Transverse colon (tissue), 4 donors: ENCODE data around the gene OLFML2B. TPM values are rescaled to one million over a fixed set of nuclear protein-coding genes. Genes with fewer than 3 reads are reported as not detected.

Experiments
- DNase-seq: peaks from one replicate; pipeline ENCODE4 v3.0.0-alpha.2; 2019
- H3K27ac ChIP-seq, 4 donors: fragments of 200-600 bp; sonication (generic); 2 replicates each; pipeline ENCODE4 v1.5.1; 2016 to 2018; ENCODE audit warnings: inconsistent platforms in 4 of 4
- H3K27me3 ChIP-seq: fragments of 200-600 bp; sonication (generic); 2 replicates; pipeline ENCODE4 v1.5.1; 2017; ENCODE audit warnings: inconsistent platforms
- H3K36me3 ChIP-seq, 4 donors: fragments of 200-600 bp; sonication (generic); 2 replicates each; pipeline ENCODE4 v1.5.1; 2017 to 2019; ENCODE audit warnings: inconsistent platforms in 4 of 4
- H3K4me1 ChIP-seq, 4 donors: fragments of 200-600 bp; sonication (generic); 2 replicates each; pipeline ENCODE4 v1.5.1; 2017 to 2020; ENCODE audit warnings: inconsistent platforms in 4 of 4
- H3K4me3 ChIP-seq, 4 donors: fragments of 200-600 bp; sonication (generic); 1 replicate in 1 of 4; 2 replicates in 3 of 4; pipeline versions ENCODE4 v1.5.1 to v1.6.1; 2017 to 2019; ENCODE audit warnings: inconsistent platforms in 4 of 4
- H3K9me3 ChIP-seq, 2 donors: fragments of 200-600 bp; sonication (generic); 2 replicates each; pipeline ENCODE4 v1.5.1; 2017 to 2019; ENCODE audit warnings: inconsistent platforms in 2 of 2
- EP300 ChIP-seq: sonication (generic); formaldehyde crosslinking; IDR thresholded peaks from one replicate; pipeline ENCODE4 v1.6.1; 2017; ENCODE audit warnings: antibody characterized with exemption, low read depth
- POLR2A ChIP-seq: fragments of 450-650 bp; IDR thresholded peaks from one replicate; pipeline ENCODE4 v1.6.1; 2016; ENCODE audit warnings: antibody characterized with exemption, mild to moderate bottlenecking, moderate library complexity
- POLR2AphosphoS5 ChIP-seq, 3 donors: sonication (generic); formaldehyde crosslinking; IDR thresholded peaks; one replicate each; pipeline ENCODE4 v1.6.1; 2016; ENCODE audit warnings: antibody characterized with exemption in 3 of 3
- WGBS, 2 donors: methylation state at CpG; one replicate each; pipeline ENCODE4 v1.1.5; 2018; ENCODE audit warnings: low coverage in 1 of 2; 5-methylcytosine and 5-hydroxymethylcytosine counted together
- in situ Hi-C, 4 donors: fragments of 200-750 bp; cut with MboI; loops; one replicate each; pipeline versions ENCODE4 v1.15.0 to v1.15.1; 2017; ENCODE audit warnings: low sequenced_read_pairs in 3 of 4, low pct_ligation_motif_present in 1 of 4, low pct_unique_long_range_greater_than_20kb in 1 of 4
- intact Hi-C: fragments of 100-400 bp; cut with DNase I; formaldehyde crosslinking; loops from one replicate; pipeline ENCODE4 v1.15.1; 2023; ENCODE audit warnings: low total_unique reads
- total RNA-seq, 4 donors: library from RNA; depleted of rRNA; stranded (reverse); fragments of >200 nt; gene quantifications; one replicate each; pipeline ENCODE4 v1.1.0, GENCODE V29; 2016
- TF ChIP-seq, protein P1 (sequence below), 5 experiments: fragments of 200-600 bp in 3 of 5; fragments of 450-650 bp in 2 of 5; sonication (generic) in 3 of 5; IDR thresholded peaks; 1 replicate in 2 of 5; 2 replicates in 3 of 5; pipeline ENCODE4 v1.5.1; 2016 to 2017; ENCODE audit warnings: antibody characterized with exemption in 5 of 5, inconsistent platforms in 3 of 5, mild to moderate bottlenecking in 2 of 5, moderate library complexity in 1 of 5

The OLFML2B gene
- total RNA-seq, 4 donors from 2014 or later: 1.6 to 5.2 (median 3.7) TPM

DNA sequence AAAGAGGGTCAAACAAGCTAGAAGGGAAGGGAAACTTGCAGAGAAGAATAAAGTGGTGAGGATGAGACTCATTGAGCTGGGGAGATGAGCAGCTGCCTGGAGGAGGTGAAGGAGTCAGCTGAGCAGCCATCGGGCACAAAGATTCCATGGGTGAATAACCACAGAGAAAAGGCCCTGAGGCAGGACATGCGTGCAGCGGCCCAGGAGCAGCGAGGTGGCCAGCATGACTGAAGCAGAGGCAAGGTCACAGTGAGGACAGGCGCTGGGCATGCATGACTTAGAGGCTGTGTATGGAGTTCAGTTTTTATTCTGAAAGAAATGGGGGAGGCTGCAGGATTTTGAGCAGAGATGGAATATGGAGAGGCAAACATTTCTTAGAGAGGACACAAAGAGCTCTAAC is 24.9 kb downstream of the OLFML2B start:
- in situ Hi-C loops (no loop called here), intact Hi-C loops (no loop called here)
- WGBS, 2 donors: 69 to 86% methylated on average over 2 to 5 of the region's 5 CpGs
- Histone ChIP-seq H3K4me3 (no peak overlapping the region), H3K27me3 (no peaks in the 10 kb centered on the region), H3K27ac (no peak overlapping the region), H3K9me3 (no peaks in the 10 kb centered on the region), H3K4me1 (no peaks in the 10 kb centered on the region), H3K36me3 (no peaks in the 10 kb centered on the region)
- no peak for TF ChIP-seq POLR2AphosphoS5 (IDR thresholded peaks at IDR 0.05)
- no peak for TF ChIP-seq POLR2A
- TF ChIP-seq, protein P1, sequence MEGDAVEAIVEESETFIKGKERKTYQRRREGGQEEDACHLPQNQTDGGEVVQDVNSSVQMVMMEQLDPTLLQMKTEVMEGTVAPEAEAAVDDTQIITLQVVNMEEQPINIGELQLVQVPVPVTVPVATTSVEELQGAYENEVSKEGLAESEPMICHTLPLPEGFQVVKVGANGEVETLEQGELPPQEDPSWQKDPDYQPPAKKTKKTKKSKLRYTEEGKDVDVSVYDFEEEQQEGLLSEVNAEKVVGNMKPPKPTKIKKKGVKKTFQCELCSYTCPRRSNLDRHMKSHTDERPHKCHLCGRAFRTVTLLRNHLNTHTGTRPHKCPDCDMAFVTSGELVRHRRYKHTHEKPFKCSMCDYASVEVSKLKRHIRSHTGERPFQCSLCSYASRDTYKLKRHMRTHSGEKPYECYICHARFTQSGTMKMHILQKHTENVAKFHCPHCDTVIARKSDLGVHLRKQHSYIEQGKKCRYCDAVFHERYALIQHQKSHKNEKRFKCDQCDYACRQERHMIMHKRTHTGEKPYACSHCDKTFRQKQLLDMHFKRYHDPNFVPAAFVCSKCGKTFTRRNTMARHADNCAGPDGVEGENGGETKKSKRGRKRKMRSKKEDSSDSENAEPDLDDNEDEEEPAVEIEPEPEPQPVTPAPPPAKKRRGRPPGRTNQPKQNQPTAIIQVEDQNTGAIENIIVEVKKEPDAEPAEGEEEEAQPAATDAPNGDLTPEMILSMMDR (IDR thresholded peaks at IDR 0.05): no peak
- no peak for TF ChIP-seq EP300
- DNase-seq: no peak

DNA sequence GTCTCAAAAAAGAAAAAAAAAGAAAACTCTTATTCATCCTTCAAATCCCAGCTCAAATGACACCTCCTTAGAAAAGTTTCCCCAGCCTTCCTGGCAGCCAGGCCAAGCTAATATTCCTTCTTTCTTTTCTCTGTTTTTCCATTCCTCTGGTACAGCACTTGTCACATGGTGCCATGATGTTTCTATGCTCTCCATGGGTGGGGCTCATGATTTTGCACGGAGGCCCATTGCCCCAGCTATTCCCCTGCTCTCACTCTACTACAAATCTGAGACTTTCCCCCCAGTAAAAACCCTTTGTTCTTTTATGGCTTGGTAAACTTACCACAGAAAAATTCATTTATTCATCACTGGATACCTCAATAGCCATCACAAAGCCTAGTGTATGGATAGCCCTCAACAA is 26.5 kb downstream of the OLFML2B start:
- Histone ChIP-seq H3K27ac (no peak overlapping the region), H3K27me3 (no peaks in the 10 kb centered on the region), H3K36me3 (no peaks in the 10 kb centered on the region), H3K4me3 (no peak overlapping the region), H3K4me1 (no peaks in the 10 kb centered on the region), H3K9me3 (no peaks in the 10 kb centered on the region)
- TF ChIP-seq EP300 (no peak), POLR2AphosphoS5 (IDR thresholded peaks at IDR 0.05) (no peak)
- intact Hi-C loops (no loop called here), in situ Hi-C loops (no loop called here)
- DNase-seq: no peak
- WGBS, 2 donors: 54 to 100% methylated on average over 1 of the region's 1 CpG

DNA sequence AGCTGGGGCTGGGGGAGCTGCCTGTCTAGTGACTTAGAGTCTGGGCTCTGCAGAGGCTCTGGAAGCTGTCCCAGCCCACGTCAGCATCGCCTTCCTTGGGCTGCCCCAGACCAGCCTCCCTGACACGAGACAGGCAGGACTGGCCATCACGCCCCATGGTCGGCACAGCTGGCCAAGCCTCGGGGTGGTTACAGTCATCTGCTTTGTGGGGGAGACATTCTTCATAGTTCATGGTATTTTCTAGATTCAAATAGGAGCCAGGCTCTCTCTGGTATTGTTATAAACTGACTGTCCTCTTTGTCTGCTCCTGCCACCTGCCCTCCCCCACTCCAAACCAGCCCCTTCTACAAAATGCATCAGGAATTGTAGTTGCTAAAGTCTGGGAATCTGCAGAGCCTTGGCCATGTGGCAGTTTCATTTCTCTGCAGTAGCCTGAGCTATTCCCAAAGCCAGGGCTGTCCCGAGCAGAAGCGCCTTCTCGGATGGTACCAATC is 29.4 kb downstream of the OLFML2B start:
- peak overlapping the region in 3 of 4 donors; percentile 25 to 48 (median 37) for H3K27ac ChIP-seq
- no peak overlapping the region for H3K4me3 ChIP-seq
- TF ChIP-seq POLR2AphosphoS5 (IDR thresholded peaks at IDR 0.05) (peak in 1 of 3 donors; percentile 7), POLR2A (no peak)
- 73% methylated on average over 9 of the region's 9 CpGs; no CpG with 5 or more reads in 1 of the 2 donors for WGBS, 2 donors
- no peaks in the 10 kb centered on the region for H3K9me3 ChIP-seq
- intact Hi-C loops (no loop called here), in situ Hi-C loops (no loop called here)
- no peaks in the 10 kb centered on the region for H3K36me3 ChIP-seq
- H3K27me3 ChIP-seq: no peaks in the 10 kb centered on the region
- H3K4me1 ChIP-seq: no peaks in the 10 kb centered on the region
- peak; percentile 21 for DNase-seq

DNA sequence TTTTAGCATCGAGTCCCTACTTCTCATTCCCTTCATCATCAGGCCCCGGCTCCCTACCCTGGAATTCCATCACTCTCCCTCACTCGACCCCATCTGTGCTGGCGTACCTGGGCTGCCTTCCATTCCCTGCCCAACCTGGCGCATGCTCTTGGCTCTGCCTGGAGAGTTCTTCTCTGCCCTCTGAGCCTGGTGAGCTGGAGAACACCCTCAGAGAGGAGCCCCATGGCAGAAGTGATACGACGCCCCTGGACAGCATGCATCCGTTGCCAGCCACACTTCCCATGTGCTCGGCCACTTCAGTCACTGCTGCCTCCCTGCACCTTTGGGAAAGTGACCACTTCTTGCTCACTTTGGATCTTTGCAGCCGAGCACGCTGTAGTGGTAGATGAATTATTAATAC is 30.1 kb downstream of the OLFML2B start:
- no peak overlapping the region for H3K4me3 ChIP-seq
- intact Hi-C loops (no loop called here), in situ Hi-C loops (no loop called here)
- no peaks in the 10 kb centered on the region for H3K4me1 ChIP-seq
- H3K9me3 ChIP-seq: no peaks in the 10 kb centered on the region
- no peaks in the 10 kb centered on the region for H3K36me3 ChIP-seq
- peak overlapping the region in 2 of 4 donors; percentile 25 to 48 for H3K27ac ChIP-seq
- no peak for DNase-seq
- no peaks in the 10 kb centered on the region for H3K27me3 ChIP-seq
- TF ChIP-seq, protein P1 (IDR thresholded peaks at IDR 0.05): no peak
- TF ChIP-seq POLR2AphosphoS5 (IDR thresholded peaks at IDR 0.05) (no peak), POLR2A (no peak), EP300 (no peak)
- WGBS, 2 donors: 87 to 91% methylated on average over 11 of the region's 11 CpGs

DNA sequence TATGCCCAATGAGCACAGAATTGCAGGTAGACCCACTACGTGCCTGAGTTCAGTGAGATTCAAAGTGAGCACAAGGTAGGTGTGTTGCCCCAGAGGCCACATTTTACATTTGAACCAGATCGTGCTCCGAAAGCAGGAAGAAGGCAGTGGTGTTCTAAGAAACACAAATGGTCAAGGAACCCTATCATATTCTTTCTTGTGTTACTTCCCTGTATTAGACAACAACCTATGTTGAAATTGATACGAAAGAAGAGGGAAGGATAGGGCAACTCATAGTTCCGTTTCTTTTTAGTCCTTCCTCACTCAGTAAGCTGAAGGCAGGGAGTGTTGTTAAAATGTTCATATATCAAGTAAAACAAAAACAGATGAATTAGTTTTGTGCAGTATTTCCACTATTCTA is 33.9 kb downstream of the OLFML2B start:
- peaks cover 0 to 15% (median 7%) of the 10 kb centered on the region in 4 donors for H3K4me1 ChIP-seq
- intact Hi-C loops: no loop called here
- H3K27ac ChIP-seq: peak overlapping the region in 1 of 4 donors; percentile 80
- DNase-seq: no peak
- in situ Hi-C loops: no loop called here
- no peak overlapping the region for H3K4me3 ChIP-seq
- no peak for TF ChIP-seq POLR2AphosphoS5 (IDR thresholded peaks at IDR 0.05)
- no peak for TF ChIP-seq POLR2A
- TF ChIP-seq EP300: no peak
- TF ChIP-seq, protein P1 (IDR thresholded peaks at IDR 0.05): no peak
- WGBS, 2 donors: 59 to 88% methylated on average over 3 to 5 of the region's 5 CpGs
- H3K36me3 ChIP-seq: no peaks in the 10 kb centered on the region
- H3K27me3 ChIP-seq: no peaks in the 10 kb centered on the region
- no peaks in the 10 kb centered on the region for H3K9me3 ChIP-seq
